GM19043 (cell line): Measurements from ENCODE around the gene AFF3.
"Not testable (repeated sequence)": the region's sequence is repeated elsewhere in the genome, so short reads cannot be mapped to it uniquely, and the experiment has no call there.

Source experiments
- ATAC-seq: cut with Tn5 transposase; IDR thresholded peaks from one replicate; pipeline ENCODE4 v1.9.1; 2021; ENCODE audit warnings: low read depth; ENCODE audit not compliant: unreplicated experiment

Gene AFF3

GRCh38 chr2:100142393-100142792, at the start of gene AFF3:
AFF3 (minus strand) TSS chr2:100142590; CDS start chr2:100104454, 38,136 bp downstream.
- peak; percentile 98 for ATAC-seq

- ATAC-seq, result no peak
These were observed 47.0 kb upstream of the AFF3 start for GRCh38 chr2:100189387-100189786.

GRCh38 chr2:100188326-100188725, 45.9 kb upstream of the AFF3 start:
- no peak for ATAC-seq

GRCh38 chr2:100186126-100186525, 43.7 kb upstream of the AFF3 start:
- no peak for ATAC-seq

GRCh38 chr2:100185516-100185915, 43.1 kb upstream of the AFF3 start:
- no peak for ATAC-seq

- ATAC-seq, result no peak
These were observed 42.7 kb upstream of the AFF3 start for GRCh38 chr2:100185105-100185504.

- ATAC-seq, result no peak
These were observed 41.8 kb upstream of the AFF3 start for GRCh38 chr2:100184055-100184737.

GRCh38 chr2:100182494-100183361, 40.3 kb upstream of the AFF3 start:
- ATAC-seq, result no peak

- ATAC-seq, result no peak
These were observed 38.1 kb upstream of the AFF3 start for GRCh38 chr2:100180503-100180902.

- ATAC-seq, result no peak
These were observed 37.4 kb upstream of the AFF3 start for GRCh38 chr2:100179806-100180205.

- no peak for ATAC-seq
These were observed 36.5 kb upstream of the AFF3 start for GRCh38 chr2:100178864-100179263.

- no peak for ATAC-seq
These were observed 35.8 kb upstream of the AFF3 start for GRCh38 chr2:100178085-100178788.

- no peak for ATAC-seq
These were observed 34.5 kb upstream of the AFF3 start for GRCh38 chr2:100176925-100177324.

GRCh38 chr2:100174026-100174431, 31.6 kb upstream of the AFF3 start:
- no peak for ATAC-seq

GRCh38 chr2:100166701-100167100, 24.3 kb upstream of the AFF3 start:
- ATAC-seq, result no peak

GRCh38 chr2:100163605-100164004, 21.2 kb upstream of the AFF3 start:
- ATAC-seq, result no peak

GRCh38 chr2:100161945-100162620, 19.7 kb upstream of the AFF3 start:
- no peak for ATAC-seq

- ATAC-seq, result no peak
These were observed 18.0 kb upstream of the AFF3 start for GRCh38 chr2:100160396-100160795.

GRCh38 chr2:100151832-100152231, 9.4 kb upstream of the AFF3 start:
- ATAC-seq, result not testable (repeated sequence)

- no peak for ATAC-seq
These were observed 8.9 kb upstream of the AFF3 start for GRCh38 chr2:100151310-100151709.

GRCh38 chr2:100148883-100149282, 6.5 kb upstream of the AFF3 start:
- ATAC-seq, result no peak
